OCI-LY3 (cell line): ENCODE results near the gene EML3.
"Not testable (repeated sequence)": the region's sequence is repeated elsewhere in the genome, so short reads cannot be mapped to it uniquely, and the experiment has no call there.

Experiments
- H2AFZ ChIP-seq: fragments of 200-600, 300-600 bp; shearing (Covaris generic); 2 replicates; pipeline ENCODE4 v1.6.0; 2014; ENCODE audit warnings: antibody characterized with exemption, low read depth, low read length
- H3K27ac ChIP-seq: fragments of 200-600, 300-600 bp; sonication (generic); 2 replicates; pipeline ENCODE4 v1.5.1; 2014; ENCODE audit warnings: mild to moderate bottlenecking, low read length, moderate library complexity, mixed read lengths
- H3K27me3 ChIP-seq: fragments of 200-600, 300-600 bp; sonication (generic); 2 replicates; pipeline ENCODE4 v1.6.1; 2014; ENCODE audit warnings: low read depth, low read length, mixed read lengths
- H3K36me3 ChIP-seq: fragments of 200-600, 300-600 bp; sonication (generic); replicated peaks from 2 replicates; pipeline ENCODE3; 2014; ENCODE audit warnings: low read depth, low read length, mixed read lengths
- H3K4me1 ChIP-seq: fragments of 300-600, 200-600 bp; sonication (generic); 2 replicates; pipeline ENCODE4 v1.6.1; 2014; ENCODE audit warnings: low read length, mixed read lengths
- H3K4me2 ChIP-seq: fragments of 200-600, 300-600 bp; sonication (generic); 2 replicates; pipeline ENCODE4 v1.6.1; 2014; ENCODE audit warnings: low read length, mixed read lengths
- H3K4me3 ChIP-seq: fragments of 300-600, 200-600 bp; sonication (generic); 2 replicates; pipeline ENCODE4 v1.5.1; 2014; ENCODE audit warnings: antibody characterized with exemption, mild to moderate bottlenecking, low read length, moderate library complexity
- H3K79me2 ChIP-seq: fragments of 300-600, 200-600 bp; shearing (Covaris generic); 2 replicates; pipeline ENCODE4 v1.6.1; 2014; ENCODE audit warnings: mild to moderate bottlenecking, low read length, mixed read lengths
- H3K9ac ChIP-seq: fragments of 300-600, 200-600 bp; shearing (Covaris generic); 2 replicates; pipeline ENCODE4 v1.6.0; 2014; ENCODE audit warnings: mild to moderate bottlenecking, low read length, moderate library complexity
- H3K9me3 ChIP-seq: fragments of 200-600, 300-600 bp; shearing (Covaris generic); 2 replicates; pipeline ENCODE4 v1.6.1; 2014; ENCODE audit warnings: low read length, mixed read lengths; ENCODE audit not compliant: insufficient read depth
- H4K20me1 ChIP-seq: fragments of 200-600, 300-600 bp; sonication (generic); 2 replicates; pipeline ENCODE4 v1.6.1; 2016; ENCODE audit warnings: low read length, mixed read lengths; ENCODE audit not compliant: insufficient read depth
- CTCF ChIP-seq: fragments of 200-600, 300-600 bp; sonication (generic); IDR thresholded peaks from 2 replicates; pipeline ENCODE4 v1.5.1; 2014; ENCODE audit warnings: antibody characterized with exemption, low read length, low read depth
- EZH2phosphoT487 ChIP-seq: fragments of 200-600 bp; shearing (Covaris generic); IDR thresholded peaks from 2 replicates; pipeline ENCODE4 v1.6.1; 2018; ENCODE audit warnings: antibody characterized with exemption, mixed run types, low read depth

Gene EML3

GRCh38 chr11:62560566-62561103 is 51.9 kb downstream of the EML3 start:
- Histone ChIP-seq H2AFZ (no peak overlapping the region), H3K9me3 (no peaks in the 10 kb centered on the region), H4K20me1 (peaks cover 14% of the 10 kb centered on the region; the same call in 1 of the 2 replicates), H3K4me2 (no peak overlapping the region), H3K27ac (peak overlapping the region; percentile 96), H3K4me3 (no peak overlapping the region), H3K36me3 (peaks cover 48% of the 10 kb centered on the region), H3K27me3 (no peaks in the 10 kb centered on the region), H3K9ac (no peak overlapping the region), H3K4me1 (peaks cover 57% of the 10 kb centered on the region), H3K79me2 (peaks cover 56% of the 10 kb centered on the region)
- no peak for TF ChIP-seq EZH2phosphoT487
- TF ChIP-seq CTCF = peak; percentile 92

GRCh38 chr11:62559626-62560025 is 52.9 kb downstream of the EML3 start:
- Histone ChIP-seq H3K36me3 (peaks cover 49% of the 10 kb centered on the region), H4K20me1 (peaks cover 11% of the 10 kb centered on the region; the same call in 1 of the 2 replicates), H3K4me1 (peaks cover 63% of the 10 kb centered on the region), H3K79me2 (peaks cover 51% of the 10 kb centered on the region), H3K27ac (peak overlapping the region; percentile 96)
- not testable (repeated sequence) for H3K4me2 ChIP-seq, H2AFZ ChIP-seq, H3K27me3 ChIP-seq, H3K9me3 ChIP-seq, H3K4me3 ChIP-seq, H3K9ac ChIP-seq

GRCh38 chr11:62559204-62559603 is 53.4 kb downstream of the EML3 start:
- peaks cover 11% of the 10 kb centered on the region; the same call in 1 of the 2 replicates for H4K20me1 ChIP-seq
- peaks cover 55% of the 10 kb centered on the region for H3K79me2 ChIP-seq

GRCh38 chr11:62558669-62559068 is 53.9 kb downstream of the EML3 start:
- H3K4me3 ChIP-seq = peak overlapping the region; percentile 9; the same call in 1 of the 2 replicates
- H3K27ac ChIP-seq = peak overlapping the region; percentile 96
- TF ChIP-seq CTCF = no peak
- no peak for TF ChIP-seq EZH2phosphoT487
- peak overlapping the region; percentile 86 for H3K4me2 ChIP-seq
- no peaks in the 10 kb centered on the region for H3K27me3 ChIP-seq
- H3K36me3 ChIP-seq = peaks cover 49% of the 10 kb centered on the region
- H3K79me2 ChIP-seq = peaks cover 50% of the 10 kb centered on the region
- peaks cover 73% of the 10 kb centered on the region for H3K4me1 ChIP-seq
- H3K9ac ChIP-seq = 0 out of 2 replicates have a peak overlapping the region, but pooled peaks have one; percentile 92
- H2AFZ ChIP-seq = no peak overlapping the region
- peaks cover 8% of the 10 kb centered on the region; the same call in 1 of the 2 replicates for H4K20me1 ChIP-seq
- no peaks in the 10 kb centered on the region for H3K9me3 ChIP-seq

More at GRCh38 chr11:62559204-62559603, 53.4 kb downstream of the EML3 start:
- Histone ChIP-seq H3K4me3 (no peak overlapping the region), H3K27ac (peak overlapping the region; percentile 96), H2AFZ (no peak overlapping the region), H3K27me3 (no peaks in the 10 kb centered on the region), H3K4me1 (peaks cover 67% of the 10 kb centered on the region), H3K9me3 (no peaks in the 10 kb centered on the region), H3K36me3 (peaks cover 53% of the 10 kb centered on the region), H3K4me2 (no peak overlapping the region), H3K9ac (no peak overlapping the region)
- no peak for TF ChIP-seq CTCF
- TF ChIP-seq EZH2phosphoT487 = no peak
